ENCODE results near the gene B3GALNT2.

B3GALNT2 gene

GRCh38 chr1:235450886-235451483 is 53.3 kb downstream of the B3GALNT2 start:
- no peak for DNase-seq (ENCODE audit: low read depth)

- DNase-seq (ENCODE audit: low read depth) = no peak
Observed at GRCh38 chr1:235450433-235450832, 53.8 kb downstream of the B3GALNT2 start.

GRCh38 chr1:235448616-235449015 is 55.6 kb downstream of the B3GALNT2 start:
- no peak for DNase-seq (ENCODE audit: low read depth)

GRCh38 chr1:235442788-235443429 is 61.3 kb downstream of the B3GALNT2 start:
- DNase-seq (ENCODE audit: low read depth) = no peak

GRCh38 chr1:235441159-235441685 is 63.0 kb downstream of the B3GALNT2 start:
- DNase-seq (ENCODE audit: low read depth) = no peak

GRCh38 chr1:235434001-235434400 is 70.3 kb downstream of the B3GALNT2 start:
- DNase-seq (ENCODE audit: low read depth) = no peak

- DNase-seq (ENCODE audit: low read depth) = no peak
Observed at GRCh38 chr1:235430991-235431390, 73.3 kb downstream of the B3GALNT2 start.

- DNase-seq (ENCODE audit: low read depth) = no peak
Observed at GRCh38 chr1:235429143-235429542, 75.1 kb downstream of the B3GALNT2 start.

GRCh38 chr1:235427447-235427846 is 76.8 kb downstream of the B3GALNT2 start:
- no peak for DNase-seq (ENCODE audit: low read depth)

GRCh38 chr1:235426680-235427079 is 77.6 kb downstream of the B3GALNT2 start:
- DNase-seq (ENCODE audit: low read depth) = no peak

- DNase-seq (ENCODE audit: low read depth) = no peak
Observed at GRCh38 chr1:235426143-235426542, 78.1 kb downstream of the B3GALNT2 start.

GRCh38 chr1:235425357-235425756 is 78.9 kb downstream of the B3GALNT2 start:
- no peak for DNase-seq (ENCODE audit: low read depth)

GRCh38 chr1:235424092-235424491 is 80.2 kb downstream of the B3GALNT2 start:
- no peak for DNase-seq (ENCODE audit: low read depth)

GRCh38 chr1:235423214-235423652 is 81.0 kb downstream of the B3GALNT2 start:
- DNase-seq (ENCODE audit: low read depth) = no peak

- DNase-seq (ENCODE audit: low read depth) = no peak
Observed at GRCh38 chr1:235421751-235422150, 82.5 kb downstream of the B3GALNT2 start.

GRCh38 chr1:235417086-235417697 is 87.1 kb downstream of the B3GALNT2 start:
- DNase-seq (ENCODE audit: low read depth) = no peak

- DNase-seq (ENCODE audit: low read depth) = no peak
Observed at GRCh38 chr1:235416662-235417049, 87.6 kb downstream of the B3GALNT2 start.

- no peak for DNase-seq (ENCODE audit: low read depth)
Observed at GRCh38 chr1:235415008-235415904, 89.0 kb downstream of the B3GALNT2 start.

- no peak for DNase-seq (ENCODE audit: low read depth)
Observed at GRCh38 chr1:235411489-235412486, 92.5 kb downstream of the B3GALNT2 start.

GRCh38 chr1:235410467-235410866 is 93.8 kb downstream of the B3GALNT2 start:
- no peak for DNase-seq (ENCODE audit: low read depth)

All from HS-27A (cell line).